H9 (cell line): ENCODE measurements around the gene RTP1. TPM values are rescaled to one million over a fixed set of nuclear protein-coding genes. Genes with fewer than 3 reads are reported as not detected.

Experiments
- DNase-seq: peaks from one replicate; pipeline ENCODE4 v3.0.0-alpha.2; 2017
- H2AFZ ChIP-seq: one replicate; pipeline ENCODE4 v1.6.1; 2013; ENCODE audit warnings: mild to moderate bottlenecking, low read length, control low read depth, moderate library complexity
- H2AK5ac ChIP-seq: 2 replicates; pipeline ENCODE4 v1.6.1; 2013; ENCODE audit warnings: low read length, control low read depth, mixed read lengths; ENCODE audit not compliant: insufficient read length
- H2BK120ac ChIP-seq: one replicate; pipeline ENCODE4 v1.6.1; 2013; ENCODE audit warnings: low read depth, mild to moderate bottlenecking, low read length, control low read depth, inconsistent platforms; ENCODE audit not compliant: poor library complexity, severe bottlenecking
- H2BK12ac ChIP-seq: 2 replicates; pipeline ENCODE4 v1.6.1; 2013; ENCODE audit warnings: low read length, control low read depth, mixed read lengths, low read depth; ENCODE audit not compliant: insufficient read length
- H2BK15ac ChIP-seq: 2 replicates; pipeline ENCODE4 v1.6.1; 2013; ENCODE audit warnings: low read depth, low read length, control low read depth
- H2BK20ac ChIP-seq: one replicate; pipeline ENCODE4 v1.6.1; 2013; ENCODE audit warnings: low read depth, mild to moderate bottlenecking, low read length, control low read depth, inconsistent platforms; ENCODE audit not compliant: poor library complexity, severe bottlenecking
- H2BK5ac ChIP-seq: 2 replicates; pipeline ENCODE4 v1.6.1; 2013; ENCODE audit warnings: low read length, control low read depth, mixed read lengths; ENCODE audit not compliant: insufficient read length
- H3K14ac ChIP-seq: 2 replicates; pipeline ENCODE4 v1.6.1; 2013; ENCODE audit warnings: low read length, control low read depth; ENCODE audit not compliant: insufficient read depth
- H3K18ac ChIP-seq: 2 replicates; pipeline ENCODE4 v1.6.1; 2013; ENCODE audit warnings: low read depth, mild to moderate bottlenecking, mixed read lengths, low read length, control low read depth; ENCODE audit not compliant: insufficient read length
- H3K23ac ChIP-seq: 2 replicates; pipeline ENCODE4 v1.6.1; 2013; ENCODE audit warnings: low read length, control low read depth, mixed read lengths, low read depth; ENCODE audit not compliant: insufficient read length
- H3K23me2 ChIP-seq: 2 replicates; pipeline ENCODE4 v1.6.1; 2013; ENCODE audit warnings: low read depth, mild to moderate bottlenecking, mixed read lengths, low read length, control low read depth; ENCODE audit not compliant: insufficient read length, poor library complexity, severe bottlenecking
- H3K27ac ChIP-seq: 2 replicates; pipeline ENCODE4 v1.5.1; 2013; ENCODE audit warnings: low read length, control low read depth, mixed read lengths, low read depth; ENCODE audit not compliant: insufficient read length
- H3K27me3 ChIP-seq: 2 replicates; pipeline ENCODE4 v1.6.1; 2013; ENCODE audit warnings: low read length, control low read depth, inconsistent platforms; ENCODE audit not compliant: insufficient read depth
- H3K4ac ChIP-seq: 2 replicates; pipeline ENCODE4 v1.6.1; 2013; ENCODE audit warnings: low read depth, mild to moderate bottlenecking, control low read depth, inconsistent platforms, low read length, moderate library complexity
- H3K4me1 ChIP-seq: 2 replicates; pipeline ENCODE4 v1.6.1; 2013; ENCODE audit warnings: low read length, control low read depth, inconsistent platforms; ENCODE audit not compliant: insufficient read depth
- H3K4me2 ChIP-seq: 2 replicates; pipeline ENCODE4 v1.6.1; 2013; ENCODE audit warnings: low read length, control low read depth, mixed read lengths; ENCODE audit not compliant: insufficient read length, insufficient read depth
- H3K56ac ChIP-seq: 2 replicates; pipeline ENCODE4 v1.6.1; 2013; ENCODE audit warnings: low read depth, mild to moderate bottlenecking, mixed read lengths, low read length, control low read depth; ENCODE audit not compliant: insufficient read length
- H3K79me1 ChIP-seq: 2 replicates; pipeline ENCODE4 v1.6.1; 2013; ENCODE audit warnings: low read depth, mild to moderate bottlenecking, moderate library complexity, low read length, control low read depth, inconsistent platforms; ENCODE audit not compliant: insufficient read depth, poor library complexity, severe bottlenecking
- H3K79me2 ChIP-seq: 2 replicates; pipeline ENCODE4 v1.6.1; 2013; ENCODE audit warnings: low read length, control low read depth, inconsistent platforms; ENCODE audit not compliant: insufficient read depth
- H3K9ac ChIP-seq: 2 replicates; pipeline ENCODE4 v1.6.1; 2013; ENCODE audit warnings: low read length, control low read depth, mixed read lengths; ENCODE audit not compliant: insufficient read length; ENCODE audit errors: extremely low read depth
- H3K9me3 ChIP-seq: one replicate; pipeline ENCODE4 v1.6.1; 2013; ENCODE audit warnings: low read depth, low read length, inconsistent platforms; ENCODE audit not compliant: control insufficient read depth
- H3T11ph ChIP-seq: one replicate; pipeline ENCODE4 v1.6.1; 2013; ENCODE audit warnings: mild to moderate bottlenecking, low read length, control low read depth, inconsistent platforms
- H4K20me1 ChIP-seq: one replicate; pipeline ENCODE4 v1.6.1; 2013; ENCODE audit not compliant: control insufficient read depth, insufficient read length, insufficient read depth
- H4K5ac ChIP-seq: 2 replicates; pipeline ENCODE4 v1.6.1; 2013; ENCODE audit warnings: low read depth, mild to moderate bottlenecking, mixed read lengths, low read length, control low read depth; ENCODE audit not compliant: insufficient read length
- H4K8ac ChIP-seq: replicated peaks from 2 replicates; pipeline ENCODE4 v1.6.1; 2013; ENCODE audit warnings: low read length, control low read depth, mixed read lengths, low read depth; ENCODE audit not compliant: insufficient read length
- H4K91ac ChIP-seq: 2 replicates; pipeline ENCODE4 v1.6.1; 2013; ENCODE audit warnings: low read depth, mild to moderate bottlenecking, moderate library complexity, mixed read lengths, low read length, control low read depth; ENCODE audit not compliant: insufficient read length
- H3K27ac Mint-ChIP-seq, 3 experiments: 2 replicates in 2 of 3; 3 replicates in 1 of 3; pipeline ENCODE4 v1.8.0; 2020 to 2021; ENCODE audit warnings: mixed read lengths in 3 of 3, mild to moderate bottlenecking in 1 of 3, moderate library complexity in 1 of 3
- H3K27me3 Mint-ChIP-seq: 2 replicates; pipeline ENCODE4 v1.8.0; 2021; ENCODE audit warnings: low read depth, mild to moderate bottlenecking, moderate library complexity, mixed read lengths
- H3K36me3 Mint-ChIP-seq, 3 experiments: 2 replicates in 2 of 3; 3 replicates in 1 of 3; pipeline ENCODE4 v1.8.0; 2020 to 2021; ENCODE audit warnings: low read depth in 3 of 3, mixed read lengths in 3 of 3; ENCODE audit not compliant: insufficient read depth in 1 of 3
- H3K4me1 Mint-ChIP-seq, 2 experiments: 2 replicates each; pipeline ENCODE4 v1.8.0; 2020; ENCODE audit warnings: mixed read lengths in 2 of 2
- H3K4me3 Mint-ChIP-seq, 2 experiments: 2 replicates in 1 of 2; 3 replicates in 1 of 2; pipeline ENCODE4 v1.8.0; 2020 to 2021; ENCODE audit warnings: mild to moderate bottlenecking in 2 of 2, mixed read lengths in 2 of 2, moderate library complexity in 1 of 2
- H3K9me3 Mint-ChIP-seq, 2 experiments: 2 replicates in 1 of 2; 3 replicates in 1 of 2; pipeline ENCODE4 v1.8.0; 2020; ENCODE audit warnings: mild to moderate bottlenecking in 2 of 2, mixed read lengths in 2 of 2, moderate library complexity in 1 of 2
- CTCF ChIP-seq: fragments of 200-600 bp; sonication (generic); conservative IDR thresholded peaks from 3 replicates; pipeline ENCODE4 v1.8.0; 2021; ENCODE audit warnings: antibody characterized with exemption, mild to moderate bottlenecking
- WGBS: extraction: QIAGEN DNeasy Blood & Tissue Kit; methylation state at CpG from one replicate; pipeline ENCODE4 v1.1.7; 2013; ENCODE audit warnings: missing lambda C conversion rate, low lambda C conversion rate, mixed read lengths; ENCODE audit not compliant: insufficient read length; ENCODE audit errors: extremely low coverage; 5-methylcytosine and 5-hydroxymethylcytosine counted together
- total RNA-seq: library from RNA; stranded (reverse); gene quantifications from 2 replicates; pipeline ENCODE4 v1.2.1, GENCODE V29; 2021

Gene RTP1
- total RNA-seq, 1 experiment from 2014 or later, result 6.6 TPM

DNA sequence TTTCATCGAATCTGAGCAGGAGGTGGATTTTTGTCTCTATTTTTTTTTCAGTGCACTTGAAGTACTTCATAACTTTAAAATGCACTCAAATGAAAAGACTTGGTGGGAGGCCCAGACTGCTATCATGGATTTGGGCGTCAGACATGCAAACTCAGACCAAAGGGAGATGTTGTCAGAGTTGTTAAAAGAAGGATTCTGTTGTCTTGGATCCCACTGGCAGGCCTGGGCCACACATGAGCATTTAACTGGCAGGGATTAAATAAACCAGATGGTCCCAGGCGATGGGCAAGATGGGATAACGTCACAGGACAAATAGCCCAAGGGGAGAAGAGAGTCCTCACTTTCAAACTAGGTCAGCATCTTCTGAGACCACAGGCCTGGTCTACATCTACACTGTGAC is 15.4 kb downstream of the RTP1 start:
- H3K14ac ChIP-seq, result no peak overlapping the region
- Mint-ChIP-seq H3K27me3 (peaks cover 4% of the 10 kb centered on the region; the same call in 1 of the 2 replicates), H3K27ac (no peak overlapping the region), H3K36me3 (peaks cover 7 to 10% (median 10%) of the 10 kb centered on the region in 3 experiments), H3K9me3 (peaks cover 8% of the 10 kb centered on the region in 2 experiments), H3K4me1 (peaks cover 16 to 27% of the 10 kb centered on the region in 2 experiments), H3K4me3 (no peak overlapping the region)
- WGBS, result no CpG with 5 or more reads among the region's 4 CpGs
- no peaks in the 10 kb centered on the region for H3K79me1 ChIP-seq
- H4K91ac ChIP-seq, result no peak overlapping the region
- no peaks in the 10 kb centered on the region for H3K79me2 ChIP-seq
- no peak overlapping the region for H4K8ac ChIP-seq
- H2AFZ ChIP-seq, result no peak overlapping the region
- H2AK5ac ChIP-seq, result no peak overlapping the region
- no peak overlapping the region for H3K9ac ChIP-seq
- H2BK5ac ChIP-seq, result no peak overlapping the region
- no peak overlapping the region for H3T11ph ChIP-seq
- peaks cover 6% of the 10 kb centered on the region for H3K9me3 ChIP-seq
- H2BK12ac ChIP-seq, result no peak overlapping the region
- H2BK15ac ChIP-seq, result no peak overlapping the region
- H3K27me3 ChIP-seq, result no peaks in the 10 kb centered on the region
- TF ChIP-seq CTCF, result no peak
- H4K5ac ChIP-seq, result no peak overlapping the region
- H3K18ac ChIP-seq, result no peak overlapping the region
- no peak overlapping the region for H2BK120ac ChIP-seq
- H3K4me2 ChIP-seq, result no peak overlapping the region
- H3K56ac ChIP-seq, result no peak overlapping the region
- H2BK20ac ChIP-seq, result no peak overlapping the region
- no peak overlapping the region for H3K23ac ChIP-seq
- no peak overlapping the region for H3K27ac ChIP-seq
- no peaks in the 10 kb centered on the region for H4K20me1 ChIP-seq
- DNase-seq, result no peak
- no peak overlapping the region for H3K4ac ChIP-seq
- H3K23me2 ChIP-seq, result no peaks in the 10 kb centered on the region
- H3K4me1 ChIP-seq, result peaks cover 8% of the 10 kb centered on the region; the same call in 1 of the 2 replicates
